Spleen (tissue), 11 donors: ENCODE results near the gene PTPRN2. TPM values are rescaled to one million over a fixed set of nuclear protein-coding genes. Genes with fewer than 3 reads are reported as not detected.

ENCODE experiments used
- DNase-seq: peaks from one replicate; pipeline ENCODE4 v3.0.0-alpha.2; 2020
- H3K27ac ChIP-seq, 8 donors: fragments of 200-600 bp; sonication (generic) in 7 of 8; 1 replicate in 4 of 8; 2 replicates in 4 of 8; pipeline versions ENCODE4 v1.5.0 to v1.8.0; 2016 to 2021; ENCODE audit warnings: inconsistent platforms in 4 of 8, mild to moderate bottlenecking in 4 of 8, moderate library complexity in 1 of 8
- H3K27me3 ChIP-seq, 7 donors: fragments of 200-600 bp; sonication (generic) in 6 of 7; replicated peaks in 1 of 7; 1 replicate in 4 of 7; 2 replicates in 3 of 7; pipeline versions ENCODE4 v1.5.0 to v1.8.0; 2016 to 2021; ENCODE audit warnings: inconsistent platforms in 3 of 7, mild to moderate bottlenecking in 1 of 7
- H3K36me3 ChIP-seq, 6 donors: fragments of 200-600 bp; sonication (generic) in 5 of 6; 1 replicate in 4 of 6; 2 replicates in 2 of 6; pipeline versions ENCODE4 v1.5.0 to v1.8.0; 2016 to 2021; ENCODE audit warnings: inconsistent platforms in 2 of 6
- H3K4me1 ChIP-seq, 6 donors: fragments of 200-600 bp; sonication (generic) in 5 of 6; 1 replicate in 3 of 6; 2 replicates in 3 of 6; pipeline versions ENCODE4 v1.5.0 to v1.8.0; 2016 to 2021; ENCODE audit warnings: inconsistent platforms in 3 of 6
- H3K4me3 ChIP-seq, 8 donors: fragments of 200-600 bp; sonication (generic) in 7 of 8; 1 replicate in 4 of 8; 2 replicates in 4 of 8; pipeline versions ENCODE4 v1.5.0 to v1.8.0; 2016 to 2021; ENCODE audit warnings: inconsistent platforms in 4 of 8, mild to moderate bottlenecking in 4 of 8, moderate library complexity in 2 of 8
- H3K9me3 ChIP-seq, 8 donors: fragments of 200-600 bp; sonication (generic) in 7 of 8; 1 replicate in 4 of 8; 2 replicates in 4 of 8; pipeline versions ENCODE4 v1.5.0 to v1.8.0; 2016 to 2021; ENCODE audit warnings: inconsistent platforms in 4 of 8
- POLR2A ChIP-seq, 3 donors: fragments of 450-650 bp; IDR thresholded peaks; one replicate each; pipeline ENCODE4 v1.5.1; 2017; ENCODE audit warnings: antibody characterized with exemption in 3 of 3, mild to moderate bottlenecking in 1 of 3
- POLR2AphosphoS5 ChIP-seq, 3 donors: sonication (generic); formaldehyde crosslinking; IDR thresholded peaks; one replicate each; pipeline ENCODE4 v1.5.1; 2017; ENCODE audit warnings: antibody characterized with exemption in 3 of 3
- WGBS, 5 donors: extraction: QIAGEN DNeasy Blood & Tissue Kit in 3 of 5; methylation state at CpG; one replicate each; pipeline versions ENCODE4 v1.1.5 to v1.1.7; 2013 to 2018; 5-methylcytosine and 5-hydroxymethylcytosine counted together
- intact Hi-C: fragments of 100-400 bp; cut with DNase I; formaldehyde crosslinking; loops from one replicate; pipeline ENCODE4 v1.15.0; 2023; ENCODE audit warnings: low total_unique reads
- polyA plus RNA-seq, 3 donors: library from polyadenylated mRNA; stranded (reverse); fragments of 200-250 nt; gene quantifications; one replicate each; pipeline ENCODE4 v1.2.1, GENCODE V29; 2013
- total RNA-seq, 7 donors: library from RNA; depleted of rRNA in 3 of 7; stranded (reverse); fragments of >200 nt in 3 of 7; fragmentation: NEBNext Ultra II Directional in 4 of 7; extraction: Animal tissue kit (Norgen Biotek cat#: 25700) in 4 of 7; gene quantifications; one replicate each; pipeline versions ENCODE4 v1.1.0 to v1.2.1, GENCODE V29; 2016 to 2021
- TF ChIP-seq, protein P1 (sequence below), 11 experiments: fragments of 200-600 bp in 7 of 11; fragments of 450-650 bp in 4 of 11; sonication (generic) in 4 of 11; IDR thresholded peaks in 8 of 11; conservative IDR thresholded peaks in 3 of 11; 1 replicate in 7 of 11; 2 replicates in 4 of 11; pipeline versions ENCODE4 v1.4.0 to v1.8.0; 2016 to 2021; ENCODE audit warnings: antibody characterized with exemption in 11 of 11, inconsistent platforms in 4 of 11, mild to moderate bottlenecking in 1 of 11
- donor health status: healthy with polysubstance abuse.
- donor health status: DM: no; HTN: no; CAD: no; lungs with moderate emphysema.
- donor health status: DM: no; HTN: no; CAD: no.
- donor health status: Bipolar disorder and iron deficiency.
- donor health status: healthy.
- donor health status: DM: no; HTN: no; CAD: no.
- donor health status: DM: yes; HTN: yes; CAD: no.

Gene PTPRN2
- total and polyA plus RNA-seq, 10 donors = 7.0 to 22.8 (median 16.8) TPM

DNA sequence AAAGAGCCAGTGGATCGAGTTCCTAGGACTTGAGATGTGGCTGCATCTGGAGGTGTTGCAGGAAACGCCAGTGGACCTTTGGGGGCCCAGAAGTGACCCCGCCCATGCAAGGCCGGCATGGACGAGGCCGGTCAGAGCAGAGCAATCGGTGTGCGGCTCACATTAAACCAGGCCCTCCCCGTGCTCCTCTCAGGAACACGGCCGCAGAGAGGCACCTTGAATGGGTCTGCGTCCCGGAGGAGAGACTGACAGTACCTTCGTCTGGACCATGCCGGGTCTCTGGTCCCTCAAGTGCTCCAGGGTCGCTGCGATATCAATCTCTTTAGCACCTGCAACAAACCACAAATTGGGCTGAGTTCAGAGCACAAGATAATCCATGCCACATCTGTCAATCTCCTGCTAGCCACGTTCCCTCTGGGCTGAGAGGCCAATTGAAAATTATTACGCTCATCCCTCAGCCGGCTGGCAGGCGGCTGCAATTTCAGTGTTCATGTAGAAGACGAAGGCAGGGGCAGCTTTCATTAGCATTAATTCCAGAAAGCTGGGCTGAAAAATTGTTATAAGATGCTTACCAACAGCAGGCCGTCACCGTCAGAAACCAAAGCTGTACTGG is 1038.8 kb downstream of the PTPRN2 start:
- WGBS, 5 donors = 87 to 94% (median 91%) methylated on average over 15 to 24 of the region's 24 CpGs
- TF ChIP-seq, protein P1, sequence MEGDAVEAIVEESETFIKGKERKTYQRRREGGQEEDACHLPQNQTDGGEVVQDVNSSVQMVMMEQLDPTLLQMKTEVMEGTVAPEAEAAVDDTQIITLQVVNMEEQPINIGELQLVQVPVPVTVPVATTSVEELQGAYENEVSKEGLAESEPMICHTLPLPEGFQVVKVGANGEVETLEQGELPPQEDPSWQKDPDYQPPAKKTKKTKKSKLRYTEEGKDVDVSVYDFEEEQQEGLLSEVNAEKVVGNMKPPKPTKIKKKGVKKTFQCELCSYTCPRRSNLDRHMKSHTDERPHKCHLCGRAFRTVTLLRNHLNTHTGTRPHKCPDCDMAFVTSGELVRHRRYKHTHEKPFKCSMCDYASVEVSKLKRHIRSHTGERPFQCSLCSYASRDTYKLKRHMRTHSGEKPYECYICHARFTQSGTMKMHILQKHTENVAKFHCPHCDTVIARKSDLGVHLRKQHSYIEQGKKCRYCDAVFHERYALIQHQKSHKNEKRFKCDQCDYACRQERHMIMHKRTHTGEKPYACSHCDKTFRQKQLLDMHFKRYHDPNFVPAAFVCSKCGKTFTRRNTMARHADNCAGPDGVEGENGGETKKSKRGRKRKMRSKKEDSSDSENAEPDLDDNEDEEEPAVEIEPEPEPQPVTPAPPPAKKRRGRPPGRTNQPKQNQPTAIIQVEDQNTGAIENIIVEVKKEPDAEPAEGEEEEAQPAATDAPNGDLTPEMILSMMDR (IDR thresholded peaks at IDR 0.05 in 8 of 11, conservative IDR thresholded peaks at IDR 0.05 in 3 of 11) = no peak
- TF ChIP-seq POLR2AphosphoS5 (IDR thresholded peaks at IDR 0.05) (no peak), POLR2A (IDR thresholded peaks at IDR 0.05) (no peak)
- Histone ChIP-seq H3K9me3 (no peaks in the 10 kb centered on the region), H3K27me3 (no peaks in the 10 kb centered on the region), H3K27ac (no peak overlapping the region), H3K4me3 (no peak overlapping the region), H3K4me1 (peaks cover 0 to 4% (median 0%) of the 10 kb centered on the region in 6 donors), H3K36me3 (peaks cover 0 to 61% (median 15%) of the 10 kb centered on the region in 6 donors)
- DNase-seq = peak; percentile 59
- intact Hi-C loops = no loop called here

DNA sequence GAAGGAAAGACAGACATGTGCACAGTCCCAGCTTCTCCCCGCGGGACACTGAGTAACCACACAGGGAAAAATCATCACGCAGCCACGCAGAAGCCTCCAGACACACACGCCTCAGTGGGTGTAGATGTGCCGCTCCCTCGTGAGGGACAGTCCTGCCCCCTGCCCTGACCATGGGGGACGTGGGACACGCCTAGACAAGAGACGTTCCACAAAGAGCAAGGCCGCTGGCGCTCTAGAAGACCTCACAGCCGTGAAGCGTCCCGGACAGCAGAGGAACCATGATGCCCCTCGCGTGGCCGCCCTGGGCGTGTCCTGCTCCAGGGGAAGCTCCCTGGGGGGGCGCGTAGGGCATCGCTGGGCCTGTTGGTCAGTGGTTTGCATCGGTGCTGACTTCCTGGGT is 1040.0 kb downstream of the PTPRN2 start:
- Histone ChIP-seq H3K27ac (no peak overlapping the region), H3K4me1 (peaks cover 0 to 4% (median 0%) of the 10 kb centered on the region in 6 donors), H3K27me3 (no peaks in the 10 kb centered on the region), H3K4me3 (no peak overlapping the region), H3K36me3 (peaks cover 0 to 60% (median 12%) of the 10 kb centered on the region in 6 donors), H3K9me3 (no peaks in the 10 kb centered on the region)
- DNase-seq = peak; percentile 72
- WGBS, 5 donors = 88 to 94% (median 93%) methylated on average over 21 to 23 of the region's 23 CpGs
- intact Hi-C loops = no loop called here
- TF ChIP-seq, protein P1 (IDR thresholded peaks at IDR 0.05 in 8 of 11, conservative IDR thresholded peaks at IDR 0.05 in 3 of 11) = no peak
- TF ChIP-seq POLR2A (IDR thresholded peaks at IDR 0.05) (no peak), POLR2AphosphoS5 (IDR thresholded peaks at IDR 0.05) (no peak)

DNA sequence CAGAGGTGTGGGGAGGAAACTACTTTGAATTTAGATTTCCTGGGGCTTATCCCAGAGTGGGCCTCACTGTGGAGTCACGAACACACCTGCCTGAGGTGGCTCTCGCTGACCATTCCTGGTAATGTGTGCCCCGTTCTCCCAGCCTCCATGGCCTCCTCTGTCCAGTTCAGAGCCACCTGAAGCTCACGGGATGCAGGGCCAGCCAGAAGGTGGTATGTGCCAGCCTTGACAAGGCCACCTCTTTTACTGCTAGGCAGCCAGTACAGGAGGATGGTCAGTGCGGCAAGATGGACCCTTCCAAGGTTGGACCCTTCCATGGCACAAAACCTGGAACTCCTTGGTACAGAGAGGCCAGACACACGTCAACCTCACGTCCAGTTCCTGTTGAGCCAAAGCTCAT is 1040.5 kb downstream of the PTPRN2 start:
- TF ChIP-seq, protein P1 (IDR thresholded peaks at IDR 0.05 in 8 of 11, conservative IDR thresholded peaks at IDR 0.05 in 3 of 11) = no peak
- TF ChIP-seq POLR2AphosphoS5 (IDR thresholded peaks at IDR 0.05) = no peak
- 77 to 91% (median 87%) methylated on average over 6 to 7 of the region's 7 CpGs for WGBS, 5 donors
- Histone ChIP-seq H3K4me1 (peaks cover 0 to 4% (median 0%) of the 10 kb centered on the region in 6 donors), H3K9me3 (no peaks in the 10 kb centered on the region), H3K36me3 (peaks cover 0 to 61% (median 12%) of the 10 kb centered on the region in 6 donors), H3K27ac (no peak overlapping the region), H3K27me3 (no peaks in the 10 kb centered on the region), H3K4me3 (no peak overlapping the region)
- intact Hi-C loops = no loop called here
- DNase-seq = peak; percentile 31

DNA sequence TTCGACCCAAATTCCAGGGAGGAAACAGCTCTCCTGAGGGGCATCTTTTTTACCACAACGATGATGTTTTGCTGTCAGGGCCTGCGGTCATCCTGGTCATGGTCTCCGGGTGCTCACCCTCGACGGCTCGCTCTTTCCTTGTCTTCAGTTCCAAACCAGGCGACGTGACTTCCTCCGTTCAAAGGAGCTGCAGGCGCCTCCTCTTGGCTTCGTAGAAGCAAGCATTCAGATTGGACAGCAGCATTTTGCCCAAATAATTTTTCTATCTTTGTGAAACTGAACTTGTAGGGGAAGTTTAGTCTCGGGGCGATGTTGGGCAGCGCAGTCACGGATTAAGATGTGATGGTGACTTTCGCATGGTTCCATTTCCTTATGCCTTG is 1042.0 kb downstream of the PTPRN2 start:
- peak; percentile 22 for DNase-seq
- H3K36me3 ChIP-seq = peaks cover 0 to 70% (median 12%) of the 10 kb centered on the region in 6 donors
- 89 to 96% (median 93%) methylated on average over 17 of the region's 17 CpGs for WGBS, 5 donors
- no peaks in the 10 kb centered on the region for H3K9me3 ChIP-seq
- H3K4me1 ChIP-seq = no peaks in the 10 kb centered on the region
- no peaks in the 10 kb centered on the region for H3K27me3 ChIP-seq
- intact Hi-C loops = no loop called here
- no peak overlapping the region for H3K4me3 ChIP-seq
- TF ChIP-seq, protein P1 (IDR thresholded peaks at IDR 0.05 in 8 of 11, conservative IDR thresholded peaks at IDR 0.05 in 3 of 11) = no peak
- TF ChIP-seq POLR2AphosphoS5 (IDR thresholded peaks at IDR 0.05) = no peak
- TF ChIP-seq POLR2A (IDR thresholded peaks at IDR 0.05) = no peak
- H3K27ac ChIP-seq = no peak overlapping the region
